ENCODE data around the gene ABCA7. TPM values are rescaled to one million over a fixed set of nuclear protein-coding genes. Genes with fewer than 3 reads are reported as not detected.
A peak's percentile ranks its signal among the peaks of the same experiment; 100 is the strongest.
"Not testable (repeated sequence)": the region's sequence is repeated elsewhere in the genome, so short reads cannot be mapped to it uniquely, and the experiment has no call there.

Gene ABCA7
- total RNA-seq, 2 experiments from 2014 or later, result 75.9 to 87.5 TPM

DNA sequence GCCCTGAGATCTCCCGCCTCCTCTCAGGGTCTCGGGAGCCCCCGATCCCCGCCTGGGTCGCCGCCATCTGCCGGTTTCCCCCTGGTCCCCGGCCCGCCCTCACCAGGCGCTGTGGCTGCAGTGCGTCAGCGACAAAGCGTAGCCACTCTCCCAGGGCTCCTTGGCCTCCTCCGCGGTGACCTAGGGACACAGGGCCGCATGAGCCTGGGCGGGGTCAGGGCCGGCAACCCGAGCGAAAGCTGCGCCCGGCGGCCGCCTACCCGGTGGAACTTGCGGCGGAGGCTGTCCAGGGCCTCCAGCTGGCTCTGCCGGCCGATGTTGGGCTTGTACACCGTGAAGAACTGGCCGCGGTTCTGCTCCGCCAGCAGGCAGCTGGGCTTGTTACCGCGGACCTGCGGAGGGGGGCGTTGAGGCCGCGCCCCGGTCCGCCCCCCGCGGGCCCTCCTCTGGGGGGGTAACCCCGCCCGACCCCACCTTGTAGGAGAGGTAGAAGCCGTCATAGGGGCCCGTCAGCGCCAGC is 69.2 kb downstream of the ABCA7 start:
- ChIA-PET POLR2A (no interaction called here), CTCF (interaction anchor here (0.5 kb wide), 1 partner anchor 85 kb away, joined by 4 read pairs; no protein-coding TSS in a partner anchor)
- Mint-ChIP-seq H3K27me3 (no peaks in the 10 kb centered on the region), H3K4me3 (no peak overlapping the region), H3K27ac (no peak overlapping the region), H3K36me3 (ENCODE audit: low read depth) (peaks cover 2% of the 10 kb centered on the region), H3K4me1 (peaks cover 10% of the 10 kb centered on the region), H3K9me3 (no peaks in the 10 kb centered on the region)
- no peak for DNase-seq

GRCh38 chr19:1109697-1110671 is 70.1 kb downstream of the ABCA7 start:
- peaks cover 6% of the 10 kb centered on the region for H3K36me3 Mint-ChIP-seq (ENCODE audit: low read depth)
- H3K9me3 Mint-ChIP-seq, result no peaks in the 10 kb centered on the region
- H3K27me3 Mint-ChIP-seq, result no peaks in the 10 kb centered on the region
- no peak overlapping the region for H3K27ac Mint-ChIP-seq
- DNase-seq, result no peak
- ChIA-PET CTCF (interaction anchor here (0.5 kb wide), 1 partner anchor 84 kb away, joined by 4 read pairs; no protein-coding TSS in a partner anchor), POLR2A (no interaction called here)
- H3K4me1 Mint-ChIP-seq, result peaks cover 10% of the 10 kb centered on the region
- no peak overlapping the region for H3K4me3 Mint-ChIP-seq

DNA sequence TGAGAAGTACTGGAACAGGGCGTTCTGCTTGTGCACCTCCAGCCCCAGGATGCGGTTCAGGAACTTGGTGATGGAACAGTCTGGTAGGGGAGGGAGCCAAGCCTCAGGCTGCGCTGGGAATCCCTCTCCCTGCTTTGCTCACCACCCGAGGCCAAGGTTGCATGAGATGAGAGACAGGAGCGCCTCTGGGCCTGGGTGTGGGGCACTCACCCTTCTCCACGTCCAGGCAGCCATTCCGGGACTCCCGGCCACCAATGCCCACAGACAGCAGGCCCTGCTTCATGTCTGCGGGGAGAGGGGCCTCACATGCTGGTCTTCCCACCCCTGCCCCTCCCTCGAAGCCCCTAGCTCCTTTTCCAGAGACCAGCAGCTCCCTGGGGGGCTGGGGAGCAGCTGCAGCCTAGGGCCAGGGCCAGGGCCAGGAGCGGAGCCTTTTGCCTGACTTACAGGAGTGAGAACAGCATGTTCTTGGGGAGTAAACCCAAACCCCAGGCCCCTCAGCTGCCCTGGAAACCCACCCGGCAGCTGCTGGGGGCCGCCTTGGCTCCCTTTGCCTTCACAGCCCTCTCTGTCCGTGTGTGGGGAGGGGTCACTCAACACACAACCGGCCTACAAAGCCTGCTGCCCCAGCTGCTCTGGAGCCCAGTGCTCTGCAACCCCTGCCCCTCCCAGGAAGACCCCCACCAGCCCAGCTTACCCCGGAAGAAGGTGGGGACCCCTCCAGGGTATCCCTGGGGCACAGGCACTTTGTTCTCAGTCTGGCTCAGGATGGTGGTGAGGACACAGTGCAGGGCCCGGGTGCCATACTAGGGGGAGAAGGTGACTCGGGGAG is 71.1 kb downstream of the ABCA7 start:
- Mint-ChIP-seq H3K4me3 (no peak overlapping the region), H3K27me3 (no peaks in the 10 kb centered on the region), H3K36me3 (ENCODE audit: low read depth) (peaks cover 6% of the 10 kb centered on the region), H3K9me3 (no peaks in the 10 kb centered on the region), H3K4me1 (peaks cover 5% of the 10 kb centered on the region), H3K27ac (no peak overlapping the region)
- CTCF ChIA-PET, result interaction anchor here (1.0 to 1.3 kb wide), 2 partner anchors 24 to 46 kb away, joined by 3 read pairs; no protein-coding TSS in a partner anchor
- DNase-seq, result no peak
- POLR2A ChIA-PET, result no interaction called here

DNA sequence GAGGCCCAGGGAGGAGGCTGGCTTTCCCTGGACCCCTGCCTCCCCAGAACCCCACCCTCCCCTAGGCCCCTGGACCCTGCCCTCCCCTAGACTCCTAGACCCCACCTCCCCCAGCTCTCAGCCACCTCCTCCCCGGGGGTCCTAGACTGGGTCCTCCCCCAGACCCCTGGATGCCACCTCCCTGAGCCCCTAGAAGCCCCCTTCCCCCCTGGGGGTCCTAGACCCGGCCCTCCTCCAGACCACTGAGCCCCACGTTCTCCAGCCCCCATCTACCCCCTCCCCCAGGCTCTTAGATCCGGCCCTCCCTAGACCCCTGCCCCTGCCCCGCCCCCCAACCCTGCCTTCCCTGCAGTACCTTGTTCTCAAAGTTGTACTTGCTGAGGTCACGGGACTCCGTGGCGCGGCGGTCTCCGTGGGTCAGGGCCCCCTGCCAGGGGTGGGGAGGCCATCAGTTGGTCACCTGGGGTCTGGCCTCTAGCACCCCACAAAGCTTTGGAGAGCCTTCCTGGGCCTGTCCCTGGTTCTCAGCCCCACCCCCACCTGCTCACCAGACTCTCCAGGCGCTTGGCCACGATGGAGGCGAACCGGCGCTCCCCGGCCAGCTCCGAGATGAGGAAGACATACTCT is 71.8 kb downstream of the ABCA7 start:
- no peak overlapping the region for H3K4me3 Mint-ChIP-seq
- DNase-seq, result no peak
- peaks cover 5% of the 10 kb centered on the region for H3K4me1 Mint-ChIP-seq
- POLR2A ChIA-PET, result no interaction called here
- no peaks in the 10 kb centered on the region for H3K9me3 Mint-ChIP-seq
- H3K27ac Mint-ChIP-seq, result no peak overlapping the region
- peaks cover 6% of the 10 kb centered on the region for H3K36me3 Mint-ChIP-seq (ENCODE audit: low read depth)
- no peaks in the 10 kb centered on the region for H3K27me3 Mint-ChIP-seq
- CTCF ChIA-PET, result interaction anchor here (1.0 to 3.5 kb wide), 5 partner anchors 9 to 47 kb away, joined by 3 to 22 read pairs (median 7); partner anchors contain the start of gene GPX4

GRCh38 chr19:1112268-1113029 is 72.5 kb downstream of the ABCA7 start:
- ChIA-PET POLR2A (no interaction called here), CTCF (interaction anchor here (1.1 to 3.5 kb wide), 10 partner anchors 9 to 132 kb away, joined by 3 to 22 read pairs (median 8); partner anchors contain the start of gene GPX4)
- Mint-ChIP-seq H3K27ac (no peak overlapping the region), H3K36me3 (ENCODE audit: low read depth) (peaks cover 3% of the 10 kb centered on the region), H3K27me3 (no peaks in the 10 kb centered on the region), H3K9me3 (no peaks in the 10 kb centered on the region), H3K4me3 (no peak overlapping the region), H3K4me1 (peaks cover 3% of the 10 kb centered on the region)
- DNase-seq, result no peak

DNA sequence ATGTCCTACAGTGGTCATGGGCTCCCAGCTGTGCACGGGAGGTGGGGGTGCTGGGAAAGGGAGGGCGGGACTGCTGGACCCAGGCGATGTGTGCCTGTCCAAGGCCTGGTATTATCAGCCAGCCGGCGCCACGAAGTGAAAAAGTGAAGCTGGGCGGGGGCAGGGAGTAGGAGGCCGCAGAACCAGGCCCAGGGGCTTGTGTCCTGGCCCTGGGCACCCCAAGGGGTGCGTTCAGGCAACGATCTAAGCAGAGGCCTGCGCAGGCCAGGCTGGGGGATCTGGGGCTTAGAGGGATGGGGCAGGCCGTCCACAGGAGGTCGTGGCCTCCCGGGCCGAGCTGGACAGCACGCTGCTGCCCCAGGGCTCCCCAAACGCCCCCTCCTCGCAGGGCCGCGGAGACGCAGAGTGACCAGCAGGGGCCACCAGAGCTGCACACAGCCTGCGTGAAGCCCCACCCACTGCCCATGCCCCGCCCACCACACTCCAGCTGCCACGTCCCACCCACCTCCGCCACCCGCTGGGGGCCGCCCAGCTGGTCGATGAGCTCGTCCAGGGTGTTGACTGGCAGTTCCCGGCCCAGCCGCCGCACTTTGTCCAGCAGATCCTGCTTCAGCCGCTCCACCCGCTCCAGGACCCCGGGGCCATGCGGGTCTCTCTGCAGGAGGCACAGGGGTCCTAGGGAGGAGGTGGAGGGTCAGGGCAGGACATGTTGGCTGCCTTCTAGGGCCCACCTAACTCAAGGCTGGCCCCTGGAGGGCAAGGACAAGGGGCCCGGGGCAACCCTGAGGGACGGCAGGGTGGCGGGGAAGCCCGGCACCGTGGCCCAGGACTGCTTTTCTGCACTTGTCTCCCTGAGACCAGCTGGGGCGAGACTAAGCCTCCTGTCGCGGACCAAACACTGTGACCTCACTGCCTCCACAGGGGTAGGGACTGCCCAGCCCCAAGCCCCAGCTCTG is 73.4 kb downstream of the ABCA7 start:
- no peaks in the 10 kb centered on the region for H3K27me3 Mint-ChIP-seq
- peak; percentile 87 for DNase-seq
- no peak overlapping the region for H3K27ac Mint-ChIP-seq
- H3K36me3 Mint-ChIP-seq (ENCODE audit: low read depth), result peaks cover 8% of the 10 kb centered on the region
- ChIA-PET CTCF (interaction anchor here (0.7 to 3.5 kb wide), 17 partner anchors 10 to 131 kb away, joined by 3 to 22 read pairs (median 5); partner anchors contain the start of gene GPX4), POLR2A (no interaction called here)
- H3K9me3 Mint-ChIP-seq, result no peaks in the 10 kb centered on the region
- H3K4me1 Mint-ChIP-seq, result peaks cover 3% of the 10 kb centered on the region
- H3K4me3 Mint-ChIP-seq, result no peak overlapping the region

DNA sequence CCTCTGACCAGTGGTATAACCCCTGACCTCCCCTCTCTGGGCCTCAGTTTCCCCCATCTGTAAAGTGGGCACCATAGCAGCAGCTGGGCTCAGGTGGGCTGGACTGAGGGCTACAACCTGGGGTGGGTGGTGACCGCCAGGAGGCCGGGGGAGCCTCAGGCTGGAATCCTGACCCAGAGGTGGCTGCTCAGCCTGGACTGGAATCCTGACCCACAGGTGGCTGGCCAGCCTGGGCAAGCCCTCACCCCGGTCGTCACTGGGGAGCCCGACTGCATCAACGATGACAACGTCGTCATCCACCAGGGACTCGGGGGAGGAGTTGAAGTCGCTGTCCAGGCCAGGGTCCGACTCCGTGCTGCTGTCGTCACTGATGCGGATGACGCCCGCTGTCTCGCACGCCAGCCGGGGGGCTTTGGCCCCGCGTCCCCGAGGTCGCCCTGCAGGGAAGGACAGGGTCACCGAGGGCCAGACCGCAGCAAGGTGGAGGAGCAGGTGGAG is 74.1 kb downstream of the ABCA7 start:
- CTCF ChIA-PET, result interaction anchor here (0.7 to 3.5 kb wide), 14 partner anchors 9 to 130 kb away, joined by 3 to 22 read pairs (median 6); partner anchors contain the start of gene GPX4
- Mint-ChIP-seq H3K4me3 (no peak overlapping the region), H3K36me3 (ENCODE audit: low read depth) (peaks cover 13% of the 10 kb centered on the region), H3K27ac (no peak overlapping the region), H3K4me1 (peaks cover 3% of the 10 kb centered on the region), H3K9me3 (no peaks in the 10 kb centered on the region), H3K27me3 (no peaks in the 10 kb centered on the region)
- DNase-seq, result no peak
- POLR2A ChIA-PET, result no interaction called here

DNA sequence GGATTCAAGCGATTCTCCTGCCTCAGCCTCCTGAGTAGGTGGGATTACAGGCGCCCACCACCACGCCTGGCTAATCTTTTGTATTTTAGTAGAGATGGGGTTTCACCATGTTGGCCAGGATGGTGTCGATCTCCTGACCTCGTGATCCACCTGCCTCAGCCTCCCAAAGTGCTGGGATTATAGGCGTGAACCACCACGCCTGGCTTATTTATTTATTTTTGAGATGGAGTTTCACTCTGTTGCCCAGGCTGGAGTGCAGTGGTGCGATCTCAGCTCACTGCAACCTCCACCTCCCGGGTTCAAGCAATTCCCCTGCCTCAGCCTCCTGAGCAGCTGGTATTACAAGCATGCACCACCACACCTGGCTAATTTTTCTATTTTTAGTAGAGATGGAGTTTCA is 74.8 kb downstream of the ABCA7 start:
- DNase-seq, H3K9me3 Mint-ChIP-seq, H3K4me3 Mint-ChIP-seq, POLR2A ChIA-PET, H3K27ac Mint-ChIP-seq, H3K4me1 Mint-ChIP-seq, H3K27me3 Mint-ChIP-seq: not testable (repeated sequence)
- CTCF ChIA-PET, result interaction anchor here (1.4 to 3.5 kb wide), 3 partner anchors 9 to 87 kb away, joined by 3 to 15 read pairs (median 13); no protein-coding TSS in a partner anchor
- H3K36me3 Mint-ChIP-seq (ENCODE audit: low read depth), result peaks cover 13% of the 10 kb centered on the region
